ENCODE data around the gene RITA1.

RITA1 gene

GRCh38 chr12:113239288-113239771 lies 53.8 kb downstream of the RITA1 start:
- Histone ChIP-seq H3K4me3 (ENCODE audit: low read depth, low read length) (no peak overlapping the region), H3K9me3 (no peaks in the 10 kb centered on the region), H3K4me1 (peaks cover 11% of the 10 kb centered on the region; the same call in 1 of the 2 replicates), H3K36me3 (peaks cover 3% of the 10 kb centered on the region; the same call in 1 of the 2 replicates), H3K27me3 (no peaks in the 10 kb centered on the region)
- no peak for DNase-seq
- TF ChIP-seq, protein P1, sequence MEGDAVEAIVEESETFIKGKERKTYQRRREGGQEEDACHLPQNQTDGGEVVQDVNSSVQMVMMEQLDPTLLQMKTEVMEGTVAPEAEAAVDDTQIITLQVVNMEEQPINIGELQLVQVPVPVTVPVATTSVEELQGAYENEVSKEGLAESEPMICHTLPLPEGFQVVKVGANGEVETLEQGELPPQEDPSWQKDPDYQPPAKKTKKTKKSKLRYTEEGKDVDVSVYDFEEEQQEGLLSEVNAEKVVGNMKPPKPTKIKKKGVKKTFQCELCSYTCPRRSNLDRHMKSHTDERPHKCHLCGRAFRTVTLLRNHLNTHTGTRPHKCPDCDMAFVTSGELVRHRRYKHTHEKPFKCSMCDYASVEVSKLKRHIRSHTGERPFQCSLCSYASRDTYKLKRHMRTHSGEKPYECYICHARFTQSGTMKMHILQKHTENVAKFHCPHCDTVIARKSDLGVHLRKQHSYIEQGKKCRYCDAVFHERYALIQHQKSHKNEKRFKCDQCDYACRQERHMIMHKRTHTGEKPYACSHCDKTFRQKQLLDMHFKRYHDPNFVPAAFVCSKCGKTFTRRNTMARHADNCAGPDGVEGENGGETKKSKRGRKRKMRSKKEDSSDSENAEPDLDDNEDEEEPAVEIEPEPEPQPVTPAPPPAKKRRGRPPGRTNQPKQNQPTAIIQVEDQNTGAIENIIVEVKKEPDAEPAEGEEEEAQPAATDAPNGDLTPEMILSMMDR (IDR thresholded peaks at IDR 0.05; ENCODE audit: low read depth, low read length): no peak

DNA sequence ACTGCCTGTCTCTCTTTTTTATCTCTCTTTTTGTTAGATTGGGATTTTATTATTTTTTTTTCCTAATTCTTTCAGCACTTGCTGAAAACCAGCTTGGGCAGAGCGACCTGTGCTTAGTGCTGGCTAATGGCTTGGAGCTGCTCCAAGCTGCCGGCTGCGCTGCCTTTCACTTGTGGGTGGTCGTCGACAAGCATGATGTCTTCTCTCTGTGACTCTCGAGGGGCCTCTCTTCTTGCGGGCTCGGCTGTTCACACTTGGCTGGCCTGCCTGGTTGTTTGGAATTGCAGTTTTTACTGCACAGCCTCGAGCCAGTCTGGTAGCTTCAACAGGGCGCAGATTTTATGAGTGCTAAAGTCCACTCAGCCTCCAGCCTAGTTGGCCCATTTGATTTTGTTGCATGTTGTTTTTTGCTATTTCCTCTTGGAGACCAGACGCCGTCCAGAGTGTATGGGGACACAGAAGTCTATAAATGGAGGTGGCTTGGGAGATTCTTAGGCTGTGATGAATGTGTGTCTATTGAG lies 54.4 kb downstream of the RITA1 start:
- no peak for DNase-seq
- H3K36me3 ChIP-seq: peaks cover 3% of the 10 kb centered on the region; the same call in 1 of the 2 replicates
- TF ChIP-seq, protein P1 (IDR thresholded peaks at IDR 0.05; ENCODE audit: low read depth, low read length): no peak
- H3K27me3 ChIP-seq: no peaks in the 10 kb centered on the region
- H3K4me3 ChIP-seq (ENCODE audit: low read depth, low read length): no peak overlapping the region
- H3K4me1 ChIP-seq: peaks cover 13% of the 10 kb centered on the region
- no peaks in the 10 kb centered on the region for H3K9me3 ChIP-seq

- peaks cover 15% of the 10 kb centered on the region for H3K4me1 ChIP-seq
- no peaks in the 10 kb centered on the region for H3K27me3 ChIP-seq
- H3K4me3 ChIP-seq (ENCODE audit: low read depth, low read length): no peak overlapping the region
- peaks cover 3% of the 10 kb centered on the region; the same call in 1 of the 2 replicates for H3K36me3 ChIP-seq
- H3K9me3 ChIP-seq: no peaks in the 10 kb centered on the region
- no peak for DNase-seq
- TF ChIP-seq, protein P1 (IDR thresholded peaks at IDR 0.05; ENCODE audit: low read depth, low read length): no peak
These were observed 54.9 kb downstream of the RITA1 start for GRCh38 chr12:113240395-113240794.

DNA sequence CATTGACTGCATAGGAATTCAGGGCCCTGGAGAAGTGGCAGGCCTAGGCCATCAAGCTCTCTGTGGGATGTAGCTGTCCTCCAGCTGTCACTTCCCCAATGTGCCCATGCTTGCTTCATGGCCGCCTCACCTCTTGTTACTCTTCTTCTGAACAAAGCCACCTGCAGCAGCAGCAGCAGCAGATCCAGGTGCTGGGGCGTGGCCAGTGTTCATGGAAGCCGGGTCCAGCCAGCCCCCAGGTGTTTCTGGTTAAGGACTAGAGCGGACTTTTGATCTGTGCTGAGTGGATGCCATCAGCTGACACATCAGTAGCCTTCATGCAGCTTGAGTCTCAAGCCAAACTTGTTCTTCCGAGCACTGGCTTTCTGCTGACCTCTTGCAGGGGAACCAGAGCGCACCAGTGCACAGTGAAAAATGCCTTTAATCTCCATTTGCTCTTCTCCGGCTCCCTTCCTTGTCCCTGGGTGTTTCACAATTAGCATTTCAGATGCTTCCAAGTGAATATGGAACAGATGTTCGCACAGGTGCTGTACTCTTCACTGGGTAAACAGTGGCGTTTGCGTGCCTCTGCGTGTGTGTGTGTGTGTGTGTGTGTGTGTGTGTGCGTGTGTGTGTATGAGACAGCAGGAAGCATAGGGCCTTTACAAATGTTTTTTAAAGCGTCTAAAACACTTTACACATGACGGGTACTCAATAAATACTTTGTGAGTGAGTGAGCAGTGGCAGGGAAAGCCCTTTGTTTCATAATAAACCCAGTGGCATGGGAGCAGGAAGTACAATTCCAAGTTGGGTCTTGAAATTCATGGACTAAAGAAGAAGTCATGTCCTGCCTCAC lies 55.9 kb downstream of the RITA1 start:
- TF ChIP-seq, protein P1 (IDR thresholded peaks at IDR 0.05; ENCODE audit: low read depth, low read length): no peak
- H3K27me3 ChIP-seq: no peaks in the 10 kb centered on the region
- DNase-seq: no peak
- H3K9me3 ChIP-seq: no peaks in the 10 kb centered on the region
- peaks cover 3% of the 10 kb centered on the region; the same call in 1 of the 2 replicates for H3K36me3 ChIP-seq
- H3K4me3 ChIP-seq (ENCODE audit: low read depth, low read length): no peak overlapping the region
- peaks cover 16% of the 10 kb centered on the region for H3K4me1 ChIP-seq
